HG03045 (cell line): ENCODE results near the gene SLAMF9.

Experiments used
- ATAC-seq: cut with Tn5 transposase; IDR thresholded peaks from one replicate; pipeline ENCODE4 v1.9.1; 2021; ENCODE audit warnings: mild to moderate bottlenecking, moderate library complexity; ENCODE audit not compliant: unreplicated experiment

The SLAMF9 gene

DNA sequence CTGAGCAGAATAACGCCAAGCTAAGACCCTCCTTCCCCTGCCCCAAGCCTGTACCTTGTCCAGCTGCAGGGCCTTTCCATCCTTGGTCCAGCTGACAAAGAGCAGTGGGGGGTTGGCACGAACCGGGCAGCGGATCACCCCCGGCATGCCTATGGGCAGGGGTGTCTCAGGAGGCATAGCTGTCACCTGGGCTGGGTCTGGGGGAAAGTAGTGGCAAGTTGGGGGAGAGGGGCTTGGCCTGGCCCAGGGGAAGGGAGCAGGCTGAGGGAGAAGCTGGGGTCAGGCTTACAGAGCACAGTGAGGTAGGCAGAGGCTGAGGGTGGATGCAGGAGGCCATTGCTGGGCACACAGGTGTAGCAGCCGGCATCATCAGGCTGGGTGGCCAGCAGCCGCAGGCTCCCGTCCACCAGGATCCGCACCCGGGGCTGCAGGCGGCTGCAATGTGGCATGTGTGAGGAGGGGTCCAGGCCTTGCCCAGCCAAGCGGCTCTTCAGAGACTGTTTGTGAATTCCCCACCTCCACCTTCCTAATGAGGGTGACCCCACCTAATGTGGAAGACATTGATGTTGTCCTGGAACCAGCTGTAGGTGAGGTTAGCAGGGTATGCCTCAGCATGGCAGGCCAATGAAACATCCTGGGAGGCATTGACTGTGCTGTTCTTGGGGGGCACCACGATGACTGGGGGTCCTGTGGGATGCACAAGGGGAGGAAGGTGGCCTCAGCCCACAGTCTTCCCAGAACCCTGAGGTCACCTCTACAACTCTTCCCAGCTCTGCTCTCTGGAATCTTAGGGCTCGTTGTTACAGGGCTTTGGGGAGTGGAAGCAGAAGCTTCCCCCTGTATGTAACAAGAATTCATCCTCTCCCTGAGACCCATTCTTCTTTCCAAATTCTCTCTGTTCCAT is 19.6 kb downstream of the SLAMF9 start:
- ATAC-seq: no peak

DNA sequence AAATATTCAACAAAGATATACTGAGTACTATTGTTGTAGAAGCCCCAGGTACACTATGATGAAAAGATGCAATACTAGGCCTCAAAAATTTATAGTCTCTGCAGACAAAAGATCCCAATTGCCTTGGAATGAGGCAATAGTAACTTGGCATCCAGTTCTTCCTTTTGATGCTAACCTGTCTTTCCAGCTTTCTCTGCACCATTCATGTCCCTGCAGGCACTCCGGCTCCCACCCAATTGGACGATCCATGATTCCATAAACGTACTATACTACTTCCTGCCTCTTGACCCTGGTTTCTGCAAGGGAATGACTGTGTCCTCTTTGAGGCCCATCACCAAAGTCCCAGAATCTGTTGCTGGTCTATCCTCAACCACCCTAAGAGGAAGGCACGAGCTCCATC is 20.7 kb downstream of the SLAMF9 start:
- no peak for ATAC-seq

GRCh38 chr1:159932296-159933285 is 21.4 kb downstream of the SLAMF9 start:
- ATAC-seq: no peak

GRCh38 chr1:159931795-159932173 is 22.3 kb downstream of the SLAMF9 start:
- no peak for ATAC-seq

DNA sequence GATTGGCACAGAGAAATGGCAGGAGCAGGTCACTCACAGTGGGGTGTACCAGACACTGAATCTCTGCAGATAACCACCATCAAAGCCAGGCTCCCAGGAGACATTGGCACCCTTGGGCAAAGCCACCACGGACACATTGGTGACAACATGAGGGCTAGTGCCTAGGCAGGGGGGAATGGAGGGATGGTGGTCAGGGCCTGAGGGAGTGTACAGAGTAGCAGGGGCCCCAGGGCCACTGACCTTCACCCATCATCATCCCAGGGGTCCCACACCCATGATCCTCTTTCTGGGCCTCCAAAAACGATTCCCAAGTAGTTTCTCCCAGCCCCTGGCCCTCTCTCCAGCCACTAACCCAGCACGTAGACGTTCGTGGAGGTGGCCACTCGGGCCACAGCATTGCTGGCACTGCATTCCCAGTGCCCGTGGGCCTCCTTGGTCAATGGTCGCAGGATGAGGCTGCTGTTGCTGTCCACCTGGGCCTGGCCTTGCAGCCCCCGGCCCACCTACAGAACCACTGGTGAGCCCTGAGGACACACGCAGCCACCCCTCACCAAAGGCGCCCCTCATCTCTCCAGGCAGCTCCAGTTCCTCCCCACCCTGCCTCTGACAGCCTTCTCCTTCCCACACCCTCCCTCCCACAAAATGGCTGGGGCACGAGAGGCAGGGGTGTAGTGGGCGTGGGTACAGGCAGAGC is 22.8 kb downstream of the SLAMF9 start:
- no peak for ATAC-seq

- no peak for ATAC-seq
Measured at GRCh38 chr1:159930634-159931033, 23.4 kb downstream of the SLAMF9 start.

GRCh38 chr1:159930216-159930615 is 23.8 kb downstream of the SLAMF9 start:
- ATAC-seq: no peak

GRCh38 chr1:159929155-159930051 is 24.6 kb downstream of the SLAMF9 start:
- no peak for ATAC-seq

GRCh38 chr1:159928491-159929050 is 25.5 kb downstream of the SLAMF9 start:
- no peak for ATAC-seq

GRCh38 chr1:159927849-159928431 is 26.1 kb downstream of the SLAMF9 start:
- no peak for ATAC-seq

- ATAC-seq: no peak
Measured at GRCh38 chr1:159927211-159927848, 26.7 kb downstream of the SLAMF9 start.

DNA sequence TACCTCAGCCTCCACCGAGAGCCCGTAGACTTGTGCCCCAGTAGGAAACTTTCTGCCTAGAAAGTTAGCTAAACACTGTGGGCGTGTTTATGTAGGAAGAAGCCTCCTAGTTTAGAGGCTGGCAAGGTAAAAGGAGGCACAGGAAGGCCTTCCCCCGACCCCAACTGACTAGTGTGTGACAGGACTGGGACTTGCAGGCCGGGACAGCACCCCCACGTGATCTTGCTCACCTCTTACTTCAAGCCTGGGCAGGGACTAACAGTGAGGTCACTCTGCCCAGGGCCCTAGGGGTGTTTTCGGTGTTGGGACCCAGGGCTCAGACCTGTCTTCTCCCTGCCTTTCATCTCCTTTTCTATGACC is 28.3 kb downstream of the SLAMF9 start:
- ATAC-seq: no peak

DNA sequence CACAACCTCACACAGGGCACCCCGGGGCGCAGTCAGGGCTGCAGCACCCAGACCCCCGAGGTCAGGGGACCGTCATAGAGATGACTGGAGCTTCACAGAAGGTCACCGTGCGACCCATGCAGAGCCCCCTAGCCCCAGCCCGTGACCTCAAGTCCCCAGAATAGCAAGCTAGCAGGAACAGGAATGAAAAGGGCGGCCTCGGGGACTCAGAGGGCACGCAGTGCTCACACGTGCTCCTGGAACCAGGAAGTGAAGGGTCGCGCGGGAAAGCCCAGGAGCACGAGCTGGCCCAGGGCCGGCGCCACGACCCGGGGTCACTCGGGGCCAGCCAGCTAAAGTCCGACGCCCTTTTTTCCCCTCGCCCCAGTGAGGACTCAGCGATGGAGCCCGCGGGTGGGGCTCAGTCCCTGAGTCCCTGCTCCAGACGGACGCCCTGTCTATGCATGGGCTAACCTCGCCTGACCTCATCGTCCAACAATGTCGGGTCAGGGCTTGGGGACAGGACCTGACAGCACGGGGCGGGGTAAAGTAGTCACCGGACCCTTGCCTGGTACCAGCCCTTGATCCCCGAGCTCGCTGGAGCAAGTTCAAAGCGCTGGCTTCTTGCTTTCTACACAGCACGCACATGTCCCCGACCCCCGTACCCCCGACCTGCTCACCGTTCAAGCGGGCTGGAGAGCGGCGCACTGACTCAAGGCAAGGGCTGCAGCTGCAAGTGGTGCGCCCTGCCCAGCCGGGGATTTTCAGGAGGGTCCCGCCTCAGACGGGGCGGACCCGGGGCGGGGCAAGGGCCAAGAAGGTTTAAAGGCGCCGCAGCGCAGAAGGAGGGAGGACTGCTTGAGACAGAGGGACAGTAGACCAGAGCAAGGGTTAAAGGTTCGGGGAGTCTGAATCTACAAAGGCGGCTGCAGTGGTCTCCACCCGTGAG is 29.0 kb downstream of the SLAMF9 start, which contains the start of gene TAGLN2:
Gene TAGLN2 (minus strand): TSS at position 717 of the 928 bp plus-strand sequence. CDS start 4,998 bp downstream, outside the sequence.
- ATAC-seq: peak; percentile 60

DNA sequence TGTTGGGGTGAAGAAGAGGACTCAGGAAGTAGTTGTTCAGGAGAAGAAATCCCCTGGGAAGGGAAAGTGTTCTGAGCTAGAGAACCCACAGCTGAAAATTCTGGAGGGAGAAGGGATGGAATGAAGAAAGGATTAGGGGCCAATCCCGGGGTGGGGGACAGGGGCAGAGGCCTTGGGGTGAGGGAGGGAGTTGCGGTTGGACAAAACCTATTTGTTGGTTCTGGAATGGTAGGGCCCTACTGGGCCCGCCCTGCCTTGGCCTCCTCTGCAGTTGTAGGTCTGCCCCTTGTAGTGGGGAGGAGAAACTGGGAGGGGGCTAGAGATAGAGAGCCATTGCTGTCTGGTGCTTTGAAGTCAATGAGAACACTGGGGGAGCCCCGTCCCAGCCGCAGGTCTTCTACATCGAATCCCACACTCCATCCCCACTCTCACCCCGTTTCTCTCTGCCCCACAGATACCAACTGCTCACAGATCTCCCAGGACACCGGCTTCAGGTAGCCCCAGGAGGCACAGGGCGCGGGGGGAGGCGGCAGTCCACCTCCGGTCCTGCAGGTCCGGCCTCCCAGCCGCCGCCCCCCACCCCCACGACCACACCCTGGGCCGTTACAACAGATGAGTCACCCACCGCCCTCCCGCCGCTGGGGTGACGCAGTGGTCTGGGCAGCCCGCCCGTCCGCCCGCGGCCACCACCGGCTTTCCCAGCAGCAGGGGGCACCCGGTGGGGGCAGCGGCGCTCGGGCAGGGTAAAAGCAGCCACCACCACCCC is 29.8 kb downstream of the SLAMF9 start:
- ATAC-seq: peak; percentile 10

GRCh38 chr1:159923203-159924024 is 30.6 kb downstream of the SLAMF9 start:
- peak; percentile 28 for ATAC-seq
